Stimulated activated CD4-positive, alpha-beta T cell treated with anti-CD3 and anti-CD28 coated beads, Interleukin-15, amount 100 ng/mL, for 24 hours (primary cell): ENCODE data around the gene IRAK3.

Experiments used
- DNase-seq: peaks from one replicate; pipeline ENCODE4 v3.0.0-alpha.2; 2020

The IRAK3 gene

GRCh38 chr12:66269757-66270383, 80.9 kb downstream of the IRAK3 start:
- peak; percentile 22 for DNase-seq

- DNase-seq: no peak
These were observed 81.6 kb downstream of the IRAK3 start for GRCh38 chr12:66270613-66271012.

GRCh38 chr12:66272650-66273049, 83.6 kb downstream of the IRAK3 start:
- DNase-seq: no peak

GRCh38 chr12:66273147-66273546, 84.1 kb downstream of the IRAK3 start:
- DNase-seq: no peak

GRCh38 chr12:66275040-66275439, 86.0 kb downstream of the IRAK3 start:
- DNase-seq: no peak

GRCh38 chr12:66279123-66279712, 90.2 kb downstream of the IRAK3 start:
- peak; percentile 36 for DNase-seq

GRCh38 chr12:66280561-66280960, 91.5 kb downstream of the IRAK3 start:
- no peak for DNase-seq

- no peak for DNase-seq
These were observed 93.2 kb downstream of the IRAK3 start for GRCh38 chr12:66282244-66282643.

- no peak for DNase-seq
These were observed 98.3 kb downstream of the IRAK3 start for GRCh38 chr12:66287275-66287674.

- DNase-seq: peak; percentile 39
These were observed 99.1 kb downstream of the IRAK3 start for GRCh38 chr12:66288121-66288520.

GRCh38 chr12:66289485-66289884, 100.5 kb downstream of the IRAK3 start:
- no peak for DNase-seq

GRCh38 chr12:66290716-66291200, 101.7 kb downstream of the IRAK3 start:
- DNase-seq: no peak

- no peak for DNase-seq
These were observed 107.2 kb downstream of the IRAK3 start for GRCh38 chr12:66296176-66296683.

GRCh38 chr12:66297080-66297479, 108.1 kb downstream of the IRAK3 start:
- DNase-seq: no peak

GRCh38 chr12:66297923-66298322, 108.9 kb downstream of the IRAK3 start:
- DNase-seq: no peak

GRCh38 chr12:66301944-66302826, 113.2 kb downstream of the IRAK3 start, which contains the start of gene HELB:
Gene HELB, plus strand, starts transcription at chr12:66302493. Its CDS starts 111 bp downstream, at chr12:66302604.
- peak; percentile 99 for DNase-seq

- no peak for DNase-seq
These were observed 113.8 kb downstream of the IRAK3 start for GRCh38 chr12:66302827-66303169.

GRCh38 chr12:66303316-66303804, 114.3 kb downstream of the IRAK3 start:
- peak; percentile 18 for DNase-seq
